Measurements from ENCODE around the gene BEGAIN. TPM values are rescaled to one million over a fixed set of nuclear protein-coding genes. Genes with fewer than 3 reads are reported as not detected.
"Not testable (repeated sequence)": the region's sequence is repeated elsewhere in the genome, so short reads cannot be mapped to it uniquely, and the experiment has no call there.

The BEGAIN gene
- polyA plus RNA-seq, 4 donors = 1.2 to 3.9 (median 2.4) TPM

DNA sequence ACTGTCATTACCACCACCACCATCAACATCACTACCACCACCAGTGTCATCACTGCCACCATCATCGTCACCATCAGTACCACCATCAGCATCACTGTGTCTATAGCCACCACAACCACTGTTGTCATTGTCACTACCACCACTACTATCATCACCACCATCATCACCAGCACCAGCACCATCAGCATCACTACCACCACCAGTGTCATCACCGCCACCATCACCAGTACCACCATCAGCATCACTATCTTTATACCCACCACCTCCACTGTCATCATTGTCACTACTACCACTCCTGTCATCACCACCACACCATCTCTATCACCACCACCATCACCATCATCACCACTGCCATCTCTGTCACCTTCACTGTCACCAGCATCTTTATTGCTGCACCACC is 60.6 kb downstream of the BEGAIN start:
- DNase-seq (ENCODE audit: low read depth in 4 of 4, low spot score in 2 of 4) = no peak

DNA sequence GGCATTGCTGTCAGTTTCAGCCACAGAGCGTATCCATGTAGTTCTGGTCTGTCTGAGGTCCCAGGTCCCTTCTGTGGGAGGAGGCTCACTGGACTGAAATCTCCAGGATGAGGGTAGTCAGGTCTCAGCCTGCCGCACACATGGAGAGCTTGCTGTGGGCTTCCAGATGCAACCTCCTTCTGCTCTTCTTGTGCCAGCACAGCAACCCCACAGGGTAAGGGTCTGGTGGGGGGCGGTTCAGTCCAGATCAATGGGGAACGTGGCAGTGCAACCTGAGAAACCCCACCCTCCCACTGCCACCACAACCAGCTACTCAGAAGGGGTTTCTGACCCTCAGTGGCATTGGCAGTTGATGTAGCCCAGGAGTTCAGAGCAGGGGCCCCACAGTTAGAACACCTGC is 61.2 kb downstream of the BEGAIN start:
- DNase-seq (ENCODE audit: low read depth in 4 of 4, low spot score in 2 of 4) = no peak

DNA sequence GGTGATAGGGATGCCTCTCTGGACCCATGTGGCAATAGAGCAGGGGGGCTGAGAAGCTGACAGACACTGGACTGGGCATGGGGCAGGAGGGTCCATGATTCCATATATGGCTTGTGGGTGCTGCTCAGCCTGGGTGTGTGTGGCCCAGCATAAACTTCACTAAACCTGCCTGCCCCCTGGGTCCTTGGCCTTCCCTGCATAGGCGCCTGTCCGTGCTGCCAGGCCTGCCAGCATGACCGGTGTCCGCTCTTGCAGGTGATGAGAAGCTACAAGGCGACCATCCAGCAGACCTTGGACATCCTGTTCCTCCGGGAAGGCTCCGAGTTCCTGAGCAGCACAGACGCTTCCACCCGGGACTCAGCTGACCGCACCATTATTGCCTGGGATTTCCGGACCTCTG is 61.6 kb downstream of the BEGAIN start:
- no peak for DNase-seq (ENCODE audit: low read depth in 4 of 4, low spot score in 2 of 4)

DNA sequence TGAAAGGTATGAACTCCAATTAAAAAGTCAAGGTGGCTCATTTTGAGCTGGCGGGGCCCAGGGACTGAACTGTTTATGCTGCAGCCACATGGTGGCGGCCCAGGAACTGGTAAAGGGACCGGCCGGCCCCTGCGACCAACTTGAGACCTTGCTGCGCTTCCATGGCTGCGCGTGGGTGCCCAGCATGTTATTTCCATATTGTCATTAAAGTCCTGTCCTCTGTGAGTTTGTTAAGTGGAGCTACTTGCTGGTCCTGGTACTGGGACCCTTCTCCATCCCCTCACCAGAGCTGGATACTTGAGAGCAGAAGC is 62.3 kb downstream of the BEGAIN start:
- peak in 2 of 4 donors; percentile 28 to 37 for DNase-seq (ENCODE audit: low read depth in 4 of 4, low spot score in 2 of 4)

DNA sequence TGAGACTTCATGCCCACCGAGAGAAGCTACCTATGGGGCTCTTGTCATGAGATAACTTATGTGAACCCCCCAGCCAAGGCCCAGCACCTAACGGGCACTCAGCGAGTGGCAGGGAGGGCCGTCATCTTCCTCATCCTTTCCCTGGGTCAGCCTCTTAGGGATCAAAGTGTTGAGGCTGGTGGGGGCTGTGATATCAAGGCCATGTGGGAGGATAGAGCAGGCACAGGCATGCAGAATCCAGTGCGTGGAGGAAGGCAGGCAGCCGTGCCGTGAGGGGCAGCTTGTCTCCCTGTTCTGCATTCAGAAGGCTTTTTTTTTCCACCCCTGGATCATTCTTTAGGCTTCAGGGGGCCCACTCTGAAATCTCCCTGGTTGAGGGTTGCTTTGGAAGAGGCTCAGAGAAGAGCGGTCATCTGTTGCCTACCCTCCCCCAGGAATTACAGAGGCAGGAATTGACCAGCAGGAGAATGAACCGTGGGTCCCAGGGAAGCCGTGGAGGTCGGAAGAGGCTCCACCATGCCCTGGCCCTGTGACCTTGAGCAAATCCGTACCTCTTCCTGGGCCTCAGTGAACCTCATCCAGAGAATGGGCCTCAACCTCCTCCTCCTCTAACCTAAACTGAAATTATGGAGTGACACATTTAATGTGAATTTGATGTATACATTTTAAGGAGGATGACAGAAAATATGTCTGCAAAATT is 62.8 kb downstream of the BEGAIN start:
- DNase-seq (ENCODE audit: low read depth in 4 of 4, low spot score in 2 of 4) = no peak

DNA sequence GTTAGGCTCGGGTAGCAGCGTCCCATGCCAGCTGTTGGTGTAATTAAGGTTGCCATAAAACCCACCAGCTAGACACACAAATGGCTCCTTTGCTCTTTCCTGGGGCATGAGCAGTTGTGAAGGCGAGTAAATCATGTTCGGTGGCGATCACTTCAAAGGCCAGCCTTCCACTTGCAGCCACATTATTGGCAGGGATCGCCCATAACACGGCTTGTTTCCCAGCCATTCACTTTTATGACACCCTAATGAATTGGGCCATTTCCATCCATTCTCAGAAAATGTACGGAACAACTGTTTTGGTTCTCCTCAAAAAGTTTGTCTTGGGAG is 63.4 kb downstream of the BEGAIN start:
- no peak for DNase-seq (ENCODE audit: low read depth in 4 of 4, low spot score in 2 of 4)

DNA sequence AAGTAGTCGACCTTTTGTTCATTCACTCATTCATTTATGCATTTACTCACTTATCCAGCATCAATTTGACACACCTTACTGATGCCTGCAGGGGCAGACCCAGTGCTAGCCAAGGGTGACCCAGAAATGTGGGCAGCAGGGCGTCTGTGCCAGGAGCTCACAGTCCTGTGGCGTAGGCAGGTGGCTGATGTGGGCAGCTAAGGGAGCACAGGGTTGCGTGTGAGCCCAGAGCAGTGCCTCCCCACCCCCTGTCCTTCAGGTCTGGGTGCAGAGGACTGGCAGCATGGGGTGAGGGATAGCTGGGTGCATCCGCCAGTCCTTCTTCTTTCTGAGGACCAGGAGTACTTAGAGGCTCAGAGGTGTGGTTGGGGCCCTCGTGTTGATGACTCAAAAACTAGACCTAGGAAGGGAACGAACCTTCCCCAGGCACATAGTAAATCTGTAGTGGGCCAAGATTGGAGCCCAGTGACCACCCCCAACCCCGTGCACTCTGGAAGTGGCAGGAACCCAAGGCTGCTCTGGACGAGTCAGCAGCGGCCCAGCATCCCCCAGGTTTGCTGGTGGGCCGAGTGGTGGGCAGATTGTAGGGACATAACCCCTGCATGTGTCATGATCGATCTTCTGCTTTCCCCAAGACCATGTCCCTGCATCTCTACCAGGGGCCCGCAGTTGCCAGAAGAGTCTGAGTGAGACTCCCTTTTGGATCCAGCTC is 63.9 kb downstream of the BEGAIN start:
- no peak for DNase-seq (ENCODE audit: low read depth in 4 of 4, low spot score in 2 of 4)

DNA sequence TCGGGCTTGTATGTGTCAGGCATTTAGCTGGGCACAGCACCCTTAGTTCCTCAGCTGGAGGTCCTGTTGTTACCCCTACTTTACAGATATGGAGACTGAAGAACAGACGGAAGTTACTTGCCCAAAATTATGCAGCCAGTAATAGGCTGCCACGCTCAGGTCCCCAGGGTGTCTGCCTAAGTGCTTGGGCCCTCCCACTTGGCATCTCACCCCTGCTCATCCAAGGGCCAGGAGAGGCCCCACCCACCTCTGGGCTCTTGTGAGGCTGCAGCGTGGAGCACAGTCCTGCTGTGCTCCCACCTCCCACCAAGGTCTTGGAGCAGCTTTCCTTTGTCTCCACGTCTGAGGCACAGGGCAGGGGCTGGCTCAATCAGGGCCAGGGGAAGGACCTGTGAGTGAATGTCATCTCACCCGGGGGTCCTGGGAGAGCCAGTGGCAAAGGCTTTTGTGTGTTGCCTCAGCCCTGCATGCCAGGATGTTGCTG is 64.6 kb downstream of the BEGAIN start:
- no peak for DNase-seq (ENCODE audit: low read depth in 4 of 4, low spot score in 2 of 4)

DNA sequence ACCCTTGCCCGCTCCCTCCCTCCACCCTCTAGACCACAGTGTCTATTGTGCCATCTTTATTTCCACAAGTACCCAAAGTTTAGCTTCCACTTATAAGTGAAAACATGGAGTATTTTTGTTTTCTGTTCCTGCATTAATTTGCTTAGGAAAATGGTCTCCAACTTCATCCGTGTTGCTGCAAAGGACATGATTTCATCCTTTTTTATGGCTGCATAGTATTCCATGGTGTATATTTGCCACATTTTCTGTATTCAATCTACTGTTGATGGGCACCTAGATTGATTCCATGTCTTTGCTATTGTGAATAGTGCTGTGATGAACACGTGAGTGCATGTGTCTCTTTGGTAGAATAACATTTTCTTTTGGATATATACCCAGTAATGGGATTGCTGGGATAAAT is 81.2 kb downstream of the BEGAIN start:
- DNase-seq (ENCODE audit: low read depth in 4 of 4, low spot score in 2 of 4) = not testable (repeated sequence)

DNA sequence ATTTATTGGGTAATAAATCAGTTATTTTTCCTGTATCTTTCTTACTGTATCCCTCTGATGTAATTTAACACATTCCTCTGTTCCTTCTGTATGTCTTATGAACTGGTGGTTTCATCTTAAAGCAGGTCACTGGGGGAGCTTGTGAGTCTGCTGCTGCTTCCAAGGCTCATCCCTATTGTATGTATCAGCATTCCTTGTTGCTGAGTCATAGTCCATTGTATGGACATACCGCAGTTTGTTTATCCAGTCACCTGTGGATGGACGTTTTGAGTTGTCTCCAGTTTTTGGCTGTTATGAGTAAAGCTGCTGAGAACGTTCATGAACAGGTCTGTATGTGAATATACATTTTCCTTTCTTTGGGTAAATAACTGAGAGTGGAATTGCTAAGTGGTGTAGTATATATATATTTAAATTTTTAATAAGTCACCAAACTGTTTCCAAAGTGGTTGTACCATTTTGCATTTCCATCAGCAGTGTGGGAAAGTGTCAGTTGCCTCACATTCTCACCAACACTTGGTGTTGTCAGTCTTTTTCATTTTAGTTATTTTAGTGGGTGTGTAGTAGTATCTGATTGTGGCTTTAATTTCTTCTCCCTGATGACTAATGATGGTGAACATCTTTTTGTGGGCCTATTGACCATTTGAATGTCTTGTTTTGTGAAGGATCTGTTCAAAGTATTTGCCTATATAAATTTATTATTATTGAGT is 82.7 kb downstream of the BEGAIN start:
- no peak for DNase-seq (ENCODE audit: low read depth in 4 of 4, low spot score in 2 of 4)

DNA sequence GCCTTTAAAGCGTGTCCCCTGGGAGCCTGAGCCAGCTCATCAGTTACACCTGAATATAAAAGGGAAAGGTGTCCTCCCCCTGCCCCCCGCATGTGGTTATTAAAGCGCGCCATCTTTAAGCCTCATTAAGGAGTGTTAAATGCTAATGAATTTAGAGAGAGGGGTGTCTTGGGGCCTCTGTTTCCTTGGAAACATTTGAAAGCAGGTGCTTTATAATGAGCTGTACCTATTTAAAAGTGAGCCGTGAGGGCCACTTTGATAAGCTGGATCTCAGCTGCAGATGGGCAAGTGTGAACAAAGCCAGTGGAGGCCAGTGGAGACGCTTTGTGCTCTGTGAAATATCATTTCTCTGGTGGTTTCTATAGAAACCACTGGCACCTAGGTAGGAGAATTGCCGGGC is 84.0 kb downstream of the BEGAIN start:
- DNase-seq (ENCODE audit: low read depth in 4 of 4, low spot score in 2 of 4) = no peak

DNA sequence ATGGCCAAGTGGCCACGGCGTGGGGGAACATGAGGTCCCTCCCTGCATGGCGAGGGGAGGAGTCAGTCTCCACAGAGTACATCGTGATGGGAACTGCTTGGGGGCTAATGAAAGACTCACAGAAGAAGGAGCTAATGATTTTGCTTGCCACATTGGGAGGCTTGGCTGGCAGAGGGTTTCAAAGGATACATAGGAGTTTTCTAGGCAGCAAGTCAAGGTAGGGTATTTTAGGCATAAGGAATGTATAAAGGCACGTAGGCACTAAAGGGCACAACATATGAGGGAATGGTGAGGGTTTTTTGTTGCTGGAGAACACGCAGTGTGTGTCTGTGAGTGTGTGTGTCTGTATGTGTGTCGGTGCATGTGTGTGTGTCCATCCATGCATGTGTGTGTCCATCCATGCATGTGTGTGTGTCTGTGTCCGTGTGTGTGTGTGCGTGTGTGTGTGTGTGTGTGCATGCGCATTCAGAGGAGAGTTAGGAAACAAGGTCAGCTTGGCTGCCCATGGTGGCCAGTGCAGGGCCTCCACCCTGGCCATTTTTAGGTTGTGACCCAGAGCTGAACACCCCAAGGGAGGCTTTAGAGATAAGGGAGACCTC is 84.5 kb downstream of the BEGAIN start:
- DNase-seq (ENCODE audit: low read depth in 4 of 4, low spot score in 2 of 4) = no peak

DNA sequence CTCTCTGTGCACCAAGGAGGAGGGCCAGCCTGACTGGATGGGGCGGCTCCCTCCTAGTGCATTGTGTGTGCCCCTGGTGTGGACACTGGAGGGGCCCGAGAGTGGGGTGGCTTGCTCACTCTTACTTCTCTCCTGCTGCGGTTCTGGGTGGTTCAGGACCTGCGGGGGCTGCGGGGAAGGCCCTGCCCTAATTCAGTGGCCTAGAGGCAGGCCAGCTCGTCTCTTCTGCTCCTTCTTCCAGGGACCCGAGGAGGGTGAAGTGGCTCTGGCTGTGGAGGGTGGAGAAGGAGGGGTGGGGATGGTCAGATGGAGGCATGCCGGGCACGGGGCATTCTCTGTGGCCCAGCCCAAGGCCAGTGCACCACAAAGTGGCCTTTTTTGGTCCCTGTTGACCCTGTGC is 87.1 kb downstream of the BEGAIN start:
- no peak for DNase-seq (ENCODE audit: low read depth in 4 of 4, low spot score in 2 of 4)

DNA sequence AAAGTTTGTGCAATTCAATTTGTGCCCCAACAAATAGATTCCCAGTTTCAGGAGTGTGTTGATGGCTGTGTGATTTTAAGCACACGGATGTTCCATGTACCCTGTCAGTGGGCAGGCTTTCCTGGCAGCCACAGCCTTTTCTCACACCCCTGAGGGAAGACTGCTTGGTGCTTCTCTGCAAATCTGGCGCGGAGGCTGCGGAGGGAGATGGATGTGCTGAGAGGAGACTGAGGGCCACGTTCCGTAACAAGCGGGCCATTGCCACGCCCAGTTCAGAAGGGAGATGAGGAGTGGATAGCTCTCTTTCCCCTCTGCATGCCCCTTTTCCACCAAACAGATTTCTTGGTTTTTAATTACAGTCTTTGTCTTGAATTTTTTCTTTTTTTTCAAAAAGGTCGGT is 89.1 kb downstream of the BEGAIN start:
- no peak for DNase-seq (ENCODE audit: low read depth in 4 of 4, low spot score in 2 of 4)

DNA sequence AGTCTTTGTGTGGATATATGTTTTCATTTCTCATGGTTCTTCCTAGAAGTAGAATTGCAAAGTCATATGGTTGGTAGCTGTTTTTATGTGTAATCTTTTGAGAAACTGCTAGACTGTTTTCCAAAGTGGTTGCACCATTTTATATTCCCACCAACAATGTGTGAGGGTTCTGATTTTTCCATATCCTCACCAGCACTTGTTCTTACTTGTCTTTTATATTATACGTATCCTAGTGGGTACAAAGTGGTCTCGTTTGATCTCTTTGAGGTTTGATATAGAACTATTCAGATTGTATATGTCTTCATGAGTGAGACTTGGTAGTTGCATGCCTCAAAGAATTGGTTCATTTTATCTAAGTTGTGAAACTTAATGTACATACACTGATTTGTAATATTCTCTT is 91.3 kb downstream of the BEGAIN start:
- DNase-seq (ENCODE audit: low read depth in 4 of 4, low spot score in 2 of 4) = no peak

DNA sequence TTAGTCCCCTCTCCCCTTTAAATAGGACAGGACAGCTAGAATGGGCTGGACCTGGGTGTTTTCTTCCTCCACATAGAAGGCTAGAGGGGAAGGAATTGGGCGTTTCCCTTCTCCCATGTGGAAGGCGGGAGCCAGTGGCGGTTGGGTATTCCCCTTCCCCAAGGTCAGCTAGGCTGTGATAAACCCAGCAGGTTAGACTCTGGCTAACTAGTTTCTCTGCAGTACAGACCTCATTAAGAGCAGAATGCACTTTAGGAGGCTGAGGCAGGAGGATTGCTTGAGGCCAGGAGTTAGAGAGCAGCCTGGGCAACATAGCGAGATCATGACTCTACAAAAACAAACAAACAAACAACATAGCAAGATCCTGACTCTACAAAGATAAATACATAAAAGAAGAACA is 92.6 kb downstream of the BEGAIN start:
- no peak for DNase-seq (ENCODE audit: low read depth in 4 of 4, low spot score in 2 of 4)

DNA sequence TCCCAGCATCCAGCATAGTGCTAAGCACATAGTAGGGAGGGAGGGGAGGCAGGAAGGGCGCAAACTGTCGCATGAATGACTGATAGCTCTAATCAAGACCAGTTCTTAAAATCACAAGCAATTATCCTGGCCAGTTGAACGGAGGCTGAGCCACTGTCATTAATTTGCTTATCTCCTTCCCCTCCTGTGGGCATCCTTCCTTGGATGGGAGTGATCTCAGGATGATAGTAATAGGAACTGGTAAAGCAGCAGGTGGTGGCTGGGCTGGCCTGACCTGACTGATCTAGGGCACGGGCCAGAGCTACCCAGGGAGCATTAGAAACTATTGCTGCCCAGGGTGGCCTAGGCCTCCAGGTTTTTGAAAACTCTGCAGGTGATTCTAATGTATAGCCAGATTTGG is 97.0 kb downstream of the BEGAIN start:
- no peak for DNase-seq (ENCODE audit: low read depth in 4 of 4, low spot score in 2 of 4)

DNA sequence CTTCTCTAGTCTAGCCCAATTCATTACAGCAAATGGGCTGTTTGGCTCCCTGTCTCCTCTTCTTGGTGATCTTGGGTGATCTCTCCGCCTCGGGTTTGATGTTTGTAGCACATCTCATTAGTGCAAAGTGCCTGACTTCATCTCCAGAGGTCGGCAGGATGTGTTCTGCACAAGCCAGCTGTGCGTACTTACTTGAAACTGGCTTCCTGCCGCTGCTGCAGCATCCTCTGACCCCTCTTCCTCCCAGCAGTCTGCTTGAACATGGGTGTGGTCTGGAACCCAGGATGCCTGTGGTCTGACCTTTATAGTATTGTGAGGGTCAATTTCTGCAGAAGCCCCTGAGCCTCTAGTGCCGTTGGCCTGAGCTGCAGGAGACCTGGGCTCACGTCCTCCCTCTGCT is 99.2 kb downstream of the BEGAIN start:
- DNase-seq (ENCODE audit: low read depth in 4 of 4, low spot score in 2 of 4) = no peak

DNA sequence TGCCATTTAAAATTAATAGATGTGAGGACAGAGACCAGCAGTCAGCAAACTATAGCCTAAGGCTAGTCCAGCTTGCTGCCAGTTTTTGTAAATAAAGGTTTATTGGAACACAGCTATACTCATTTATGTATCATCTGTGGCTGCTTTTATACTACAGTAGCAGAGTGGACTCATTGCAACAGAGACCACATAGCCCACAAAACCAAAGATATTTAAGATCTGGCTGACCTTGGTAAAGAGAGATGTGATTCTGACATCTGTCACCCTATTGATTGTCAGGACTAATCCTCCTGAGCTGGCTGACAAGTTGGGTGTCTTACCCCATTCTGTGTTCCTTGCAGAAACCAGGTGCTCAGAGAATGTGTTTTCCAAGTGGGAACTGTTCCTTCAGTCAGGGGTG is 99.9 kb downstream of the BEGAIN start:
- no peak for DNase-seq (ENCODE audit: low read depth in 4 of 4, low spot score in 2 of 4)
